MM.1S (cell line): ENCODE data around the gene MCU.

Experiments used
- CTCF ChIP-seq: fragments of 300-600 bp; sonication (generic); IDR thresholded peaks from 2 replicates; pipeline ENCODE4 v1.5.1; 2016; ENCODE audit warnings: antibody characterized with exemption, low read length, mixed read lengths
- EZH2phosphoT487 ChIP-seq: fragments of 300-600 bp; sonication (generic); IDR thresholded peaks from 2 replicates; pipeline ENCODE4 v1.6.1; 2018; ENCODE audit warnings: antibody characterized with exemption, low read length

GRCh38 chr10:72746426-72747363 is 54.8 kb downstream of the MCU start:
- TF ChIP-seq CTCF (no peak), EZH2phosphoT487 (no peak)
